HepG2 (cell line): ENCODE data around the gene HDAC4. TPM values are rescaled to one million over a fixed set of nuclear protein-coding genes. Genes with fewer than 3 reads are reported as not detected.

Experiments
- ATAC-seq: fragments of 200-7000 bp; cut with Tn5 transposase; 3 replicates; pipeline ENCODE4 v1.9.1; 2020; ENCODE audit warnings: mild to moderate bottlenecking, moderate library complexity
- BruUV-seq: library from RNA; stranded (reverse); fragments of 400-500 nt; replicated peaks from 2 replicates; lab custom pipeline; 2021; lab: Mats Ljungman, UMichigan
- CTCF ChIA-PET: fragments of 300-600 bp; formaldehyde crosslinking; extraction: SDS; loops from one replicate; lab custom pipeline; 2021; ENCODE audit warnings: low total read pairs, inconsistent platforms, low intra/inter-chr PET ratio; lab: Yijun Ruan, JAX
- POLR2A ChIA-PET: fragments of 350-600 bp; sonication (Branson Sonifier 250); formaldehyde crosslinking; loops from one replicate; lab custom pipeline; 2020; ENCODE audit warnings: antibody characterized with exemption, inconsistent platforms; lab: Yijun Ruan, JAX
- DNase-seq: peaks from one replicate; pipeline ENCODE4 v3.0.0-alpha.2; 2015; ENCODE audit warnings: low spot score
- FAIRE-seq: peaks from 3 replicates; lab custom pipeline; 2011; peaks lifted over from hg19 to GRCh38; lab: Jason Lieb, UNC
- H2AFZ ChIP-seq: one replicate; pipeline ENCODE4 v1.6.1; 2011; ENCODE audit warnings: low read length, inconsistent platforms
- H3K27ac ChIP-seq: fragments of 300-600 bp; 3 replicates; pipeline ENCODE4 v1.8.0; 2011; ENCODE audit warnings: mixed run types, mild to moderate bottlenecking, mixed read lengths, low read length, inconsistent platforms; ENCODE audit not compliant: insufficient read depth; ENCODE audit errors: extremely low read length
- H3K27me3 ChIP-seq, 2 experiments: fragments of 200-600 bp in 1 of 2; 2 replicates in 1 of 2; 3 replicates in 1 of 2; pipeline versions ENCODE4 v1.6.0 to v1.8.0; 2011; ENCODE audit warnings: low read length in 2 of 2, mild to moderate bottlenecking in 2 of 2, moderate library complexity in 2 of 2, inconsistent platforms in 1 of 2; ENCODE audit not compliant: insufficient read depth in 2 of 2, control insufficient read depth in 1 of 2
- H3K36me3 ChIP-seq, 2 experiments: fragments of 200-600 bp in 1 of 2; replicated peaks in 1 of 2; 2 replicates in 1 of 2; 3 replicates in 1 of 2; pipeline versions ENCODE4 v1.5.1 to v1.8.0; 2011; ENCODE audit warnings: low read length in 2 of 2, inconsistent platforms in 1 of 2; ENCODE audit not compliant: insufficient read depth in 2 of 2, control insufficient read depth in 1 of 2
- H3K4me1 ChIP-seq: 2 replicates; pipeline ENCODE4 v1.5.1; 2012; ENCODE audit warnings: low read length, inconsistent platforms; ENCODE audit not compliant: insufficient read depth
- H3K4me2 ChIP-seq: 2 replicates; pipeline ENCODE4 v1.6.0; 2011; ENCODE audit warnings: low read depth, low read length, inconsistent platforms
- H3K4me3 ChIP-seq, 3 experiments: fragments of 200-600 bp in 1 of 3; sonication (generic), shearing (Covaris generic) in 1 of 3; replicated peaks in 1 of 3; 2 replicates each; pipeline ENCODE4 v1.5.1; 2011 to 2016; ENCODE audit warnings: low read length in 3 of 3, inconsistent platforms in 2 of 3, low read depth in 2 of 3, mild to moderate bottlenecking in 2 of 3, control low read depth in 1 of 3, mixed read lengths in 1 of 3; ENCODE audit not compliant: insufficient read depth in 1 of 3
- H3K79me2 ChIP-seq: one replicate; pipeline ENCODE4 v1.6.1; 2011; ENCODE audit warnings: low read length, inconsistent platforms; ENCODE audit not compliant: insufficient read depth
- H3K9ac ChIP-seq: 2 replicates; pipeline ENCODE4 v1.6.0; 2011; ENCODE audit warnings: mild to moderate bottlenecking, low read depth, low read length, inconsistent platforms; ENCODE audit not compliant: insufficient read depth
- H3K9me3 ChIP-seq: 2 replicates; pipeline ENCODE4 v1.5.1; 2012; ENCODE audit warnings: mild to moderate bottlenecking, low read length
- H4K20me1 ChIP-seq: 2 replicates; pipeline ENCODE4 v1.6.0; 2011; ENCODE audit warnings: inconsistent platforms, mild to moderate bottlenecking, low read length, moderate library complexity; ENCODE audit not compliant: insufficient read depth
- HOXA3 ChIP-seq: sonication (generic); formaldehyde crosslinking; IDR thresholded peaks from 2 replicates; pipeline ENCODE4 v1.5.0; 2020; ENCODE audit warnings: missing genetic modification reagents
- NFE2L1 ChIP-seq: sonication (generic); formaldehyde crosslinking; IDR thresholded peaks from 2 replicates; pipeline ENCODE4 v1.4.0; 2020; ENCODE audit warnings: missing genetic modification reagents, mild to moderate bottlenecking, borderline replicate concordance
- NFKB2 ChIP-seq: sonication (generic); formaldehyde crosslinking; IDR thresholded peaks from 2 replicates; pipeline ENCODE4 v1.4.0; 2020; ENCODE audit warnings: missing genetic modification reagents, borderline replicate concordance
- PCBP2 ChIP-seq: fragments of 200-400 bp; formaldehyde crosslinking; optimal IDR thresholded peaks from 2 replicates; pipeline ENCODE3; 2018; ENCODE audit warnings: low read length, low read depth; ENCODE audit not compliant: poor library complexity, severe bottlenecking
- PHF8 ChIP-seq: sonication (generic); formaldehyde crosslinking; IDR thresholded peaks from 2 replicates; pipeline ENCODE4 v1.5.0; 2020; ENCODE audit warnings: missing genetic modification reagents
- PTBP1 ChIP-seq: fragments of 200-400 bp; formaldehyde crosslinking; IDR thresholded peaks from 2 replicates; pipeline ENCODE4 v1.6.1; 2018; ENCODE audit warnings: low read length, low read depth; ENCODE audit not compliant: poor library complexity, severe bottlenecking
- RAD21 ChIP-seq: fragments of 450-650 bp; formaldehyde crosslinking; IDR thresholded peaks from 2 replicates; pipeline ENCODE4 v1.5.0; 2020; ENCODE audit warnings: mild to moderate bottlenecking
- SRSF9 ChIP-seq: fragments of 200-400 bp; formaldehyde crosslinking; IDR thresholded peaks from 2 replicates; pipeline ENCODE4 v1.6.1; 2018; ENCODE audit warnings: borderline replicate concordance, mild to moderate bottlenecking, low read depth, low read length; ENCODE audit not compliant: insufficient read depth, poor library complexity, severe bottlenecking
- ZFP37 ChIP-seq: sonication (generic); formaldehyde crosslinking; IDR thresholded peaks from 2 replicates; pipeline ENCODE4 v1.4.0; 2020; ENCODE audit warnings: missing genetic modification reagents, borderline replicate concordance
- ZFP82 ChIP-seq: sonication (generic); formaldehyde crosslinking; IDR thresholded peaks from 2 replicates; pipeline ENCODE4 v1.5.1; 2020; ENCODE audit warnings: mild to moderate bottlenecking, missing genetic modification reagents, borderline replicate concordance
- ZNF282 ChIP-seq: fragments of 450-650 bp; IDR thresholded peaks from 2 replicates; pipeline ENCODE4 v1.6.1; 2018; ENCODE audit not compliant: partially characterized antibody
- ZNF329 ChIP-seq: sonication (generic); formaldehyde crosslinking; IDR thresholded peaks from 2 replicates; pipeline ENCODE4 v1.9.0; 2021; ENCODE audit warnings: low read depth, mild to moderate bottlenecking, missing genetic modification reagents
- ZNF441 ChIP-seq: sonication (generic); formaldehyde crosslinking; IDR thresholded peaks from 2 replicates; pipeline ENCODE4 v1.7.0; 2021; ENCODE audit warnings: missing genetic modification reagents, borderline replicate concordance
- ZNF564 ChIP-seq: sonication (generic); formaldehyde crosslinking; IDR thresholded peaks from 2 replicates; pipeline ENCODE4 v1.8.1; 2023; ENCODE audit warnings: mild to moderate bottlenecking, missing genetic modification reagents
- ZNF589 ChIP-seq: sonication (generic); formaldehyde crosslinking; conservative IDR thresholded peaks from 2 replicates; pipeline ENCODE4 v1.8.0; 2022; ENCODE audit warnings: mild to moderate bottlenecking, moderate library complexity, missing genetic modification reagents
- ZNF605 ChIP-seq: sonication (generic); formaldehyde crosslinking; IDR thresholded peaks from 2 replicates; pipeline ENCODE4 v1.8.0; 2022; ENCODE audit warnings: mild to moderate bottlenecking, missing genetic modification reagents
- WGBS: methylation state at CpG from one replicate; pipeline ENCODE4 v1.1.6; 2017; ENCODE audit warnings: low lambda C conversion rate; 5-methylcytosine and 5-hydroxymethylcytosine counted together
- in situ Hi-C: cut with HindIII; loops from 2 replicates; pipeline ENCODE4 v1.10.0; 2017; ENCODE audit warnings: low pct_unique_long_range_greater_than_20kb; ENCODE audit not compliant: extremely low pct_ligation_motif_present
- intact Hi-C: fragments of 100-400 bp; cut with micrococcal nuclease; formaldehyde crosslinking; loops from one replicate; pipeline ENCODE4 v1.10.0; 2022; ENCODE audit not compliant: unreplicated experiment
- polyA plus RNA-seq, 8 experiments: library from polyadenylated mRNA; depleted of rRNA in 3 of 8; stranded (reverse) in 7 of 8; unstranded in 1 of 8; fragments of >200 nt; fragmentation: Illumina TruSeq in 4 of 8; extraction: Trizol in 4 of 8; gene quantifications; 2 replicates each; pipeline versions ENCODE4 v1.2.1 to v1.2.3, GENCODE V29; 2011 to 2016; ENCODE audit warnings: low read depth in 4 of 8, missing spikeins in 1 of 8, mixed read lengths in 1 of 8; ENCODE audit not compliant: insufficient read depth in 1 of 8
- total RNA-seq, 5 experiments: library from RNA; depleted of rRNA; stranded (reverse); fragments of >200 nt; fragmentation: Illumina TruSeq; extraction: Trizol; gene quantifications; 2 replicates each; pipeline ENCODE4 v1.2.3, GENCODE V29; 2016; ENCODE audit warnings: low read depth in 1 of 5
- TF ChIP-seq, protein P1 (sequence below): sonication (generic); formaldehyde crosslinking; IDR thresholded peaks from 2 replicates; pipeline ENCODE4 v1.5.0; 2020; ENCODE audit warnings: missing genetic modification reagents, mild to moderate bottlenecking, borderline replicate concordance
- TF ChIP-seq, protein P2 (sequence below): sonication (generic); formaldehyde crosslinking; IDR thresholded peaks from 2 replicates; pipeline ENCODE4 v1.4.0; 2020; ENCODE audit warnings: missing genetic modification reagents, mild to moderate bottlenecking, borderline replicate concordance
- TF ChIP-seq, protein P3 (sequence below): sonication (generic); formaldehyde crosslinking; IDR thresholded peaks from 2 replicates; pipeline ENCODE4 v1.5.1; 2020; ENCODE audit warnings: mild to moderate bottlenecking, missing genetic modification reagents, moderate library complexity

Gene HDAC4
- total and polyA plus RNA-seq, 2 of the 13 experiments (the other 11 are each of a cell fraction or from before 2014, with no cell fraction given): 10.1 to 11.5 TPM

DNA sequence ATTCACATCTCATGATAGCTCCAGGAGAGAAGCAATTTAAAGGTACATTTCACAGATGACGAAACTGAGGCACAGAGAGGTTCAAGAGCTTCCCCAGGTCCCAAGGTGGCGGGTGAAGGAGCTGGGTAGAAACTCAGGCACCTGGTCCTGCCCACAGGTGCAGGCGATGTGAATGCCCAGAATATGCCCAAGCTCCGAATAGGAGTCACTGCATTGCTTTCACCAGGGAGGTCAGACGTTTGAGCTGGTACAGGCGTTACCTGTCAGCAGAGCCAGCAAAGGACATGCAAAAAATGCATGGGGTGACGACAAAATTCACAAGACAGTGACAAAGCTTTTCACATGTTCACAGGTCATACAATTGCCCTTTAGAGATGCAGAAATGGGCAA is 247.9 kb downstream of the HDAC4 start:
- DNase-seq: no peak

More for the DNA sequence above, 247.9 kb downstream of the HDAC4 start:
- no TSS peak for BruUV-seq
- H3K27ac ChIP-seq: no peak overlapping the region
- no peak for ATAC-seq
- H3K9me3 ChIP-seq: no peaks in the 10 kb centered on the region
- no peaks in the 10 kb centered on the region for H3K27me3 ChIP-seq
- POLR2A ChIA-PET: no interaction called here
- WGBS: 93% methylated on average over 7 of the region's 7 CpGs
- TF ChIP-seq, protein P1, sequence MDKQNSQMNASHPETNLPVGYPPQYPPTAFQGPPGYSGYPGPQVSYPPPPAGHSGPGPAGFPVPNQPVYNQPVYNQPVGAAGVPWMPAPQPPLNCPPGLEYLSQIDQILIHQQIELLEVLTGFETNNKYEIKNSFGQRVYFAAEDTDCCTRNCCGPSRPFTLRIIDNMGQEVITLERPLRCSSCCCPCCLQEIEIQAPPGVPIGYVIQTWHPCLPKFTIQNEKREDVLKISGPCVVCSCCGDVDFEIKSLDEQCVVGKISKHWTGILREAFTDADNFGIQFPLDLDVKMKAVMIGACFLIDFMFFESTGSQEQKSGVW (CRISPR knock-in tag): no peak
- no peak for TF ChIP-seq ZNF564
- no peak for TF ChIP-seq PTBP1
- no peak for TF ChIP-seq PHF8 (CRISPR knock-in tag)
- no peak for TF ChIP-seq ZNF589 (CRISPR knock-in tag)
- TF ChIP-seq ZNF441 (CRISPR knock-in tag): no peak
- TF ChIP-seq ZNF605: no peak
- TF ChIP-seq NFKB2: no peak
- no peak for TF ChIP-seq HOXA3
- TF ChIP-seq SRSF9: no peak
- TF ChIP-seq PCBP2: no peak
- no peak for TF ChIP-seq ZNF282
- no peak for TF ChIP-seq ZFP82 (CRISPR knock-in tag)
- no peak for TF ChIP-seq ZNF329 (CRISPR knock-in tag)
- no peak for TF ChIP-seq NFE2L1
- no peak for TF ChIP-seq ZFP37 (CRISPR knock-in tag)
- no peak for TF ChIP-seq RAD21
- TF ChIP-seq, protein P2, sequence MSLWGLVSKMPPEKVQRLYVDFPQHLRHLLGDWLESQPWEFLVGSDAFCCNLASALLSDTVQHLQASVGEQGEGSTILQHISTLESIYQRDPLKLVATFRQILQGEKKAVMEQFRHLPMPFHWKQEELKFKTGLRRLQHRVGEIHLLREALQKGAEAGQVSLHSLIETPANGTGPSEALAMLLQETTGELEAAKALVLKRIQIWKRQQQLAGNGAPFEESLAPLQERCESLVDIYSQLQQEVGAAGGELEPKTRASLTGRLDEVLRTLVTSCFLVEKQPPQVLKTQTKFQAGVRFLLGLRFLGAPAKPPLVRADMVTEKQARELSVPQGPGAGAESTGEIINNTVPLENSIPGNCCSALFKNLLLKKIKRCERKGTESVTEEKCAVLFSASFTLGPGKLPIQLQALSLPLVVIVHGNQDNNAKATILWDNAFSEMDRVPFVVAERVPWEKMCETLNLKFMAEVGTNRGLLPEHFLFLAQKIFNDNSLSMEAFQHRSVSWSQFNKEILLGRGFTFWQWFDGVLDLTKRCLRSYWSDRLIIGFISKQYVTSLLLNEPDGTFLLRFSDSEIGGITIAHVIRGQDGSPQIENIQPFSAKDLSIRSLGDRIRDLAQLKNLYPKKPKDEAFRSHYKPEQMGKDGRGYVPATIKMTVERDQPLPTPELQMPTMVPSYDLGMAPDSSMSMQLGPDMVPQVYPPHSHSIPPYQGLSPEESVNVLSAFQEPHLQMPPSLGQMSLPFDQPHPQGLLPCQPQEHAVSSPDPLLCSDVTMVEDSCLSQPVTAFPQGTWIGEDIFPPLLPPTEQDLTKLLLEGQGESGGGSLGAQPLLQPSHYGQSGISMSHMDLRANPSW (CRISPR knock-in tag): no peak
- TF ChIP-seq, protein P3, sequence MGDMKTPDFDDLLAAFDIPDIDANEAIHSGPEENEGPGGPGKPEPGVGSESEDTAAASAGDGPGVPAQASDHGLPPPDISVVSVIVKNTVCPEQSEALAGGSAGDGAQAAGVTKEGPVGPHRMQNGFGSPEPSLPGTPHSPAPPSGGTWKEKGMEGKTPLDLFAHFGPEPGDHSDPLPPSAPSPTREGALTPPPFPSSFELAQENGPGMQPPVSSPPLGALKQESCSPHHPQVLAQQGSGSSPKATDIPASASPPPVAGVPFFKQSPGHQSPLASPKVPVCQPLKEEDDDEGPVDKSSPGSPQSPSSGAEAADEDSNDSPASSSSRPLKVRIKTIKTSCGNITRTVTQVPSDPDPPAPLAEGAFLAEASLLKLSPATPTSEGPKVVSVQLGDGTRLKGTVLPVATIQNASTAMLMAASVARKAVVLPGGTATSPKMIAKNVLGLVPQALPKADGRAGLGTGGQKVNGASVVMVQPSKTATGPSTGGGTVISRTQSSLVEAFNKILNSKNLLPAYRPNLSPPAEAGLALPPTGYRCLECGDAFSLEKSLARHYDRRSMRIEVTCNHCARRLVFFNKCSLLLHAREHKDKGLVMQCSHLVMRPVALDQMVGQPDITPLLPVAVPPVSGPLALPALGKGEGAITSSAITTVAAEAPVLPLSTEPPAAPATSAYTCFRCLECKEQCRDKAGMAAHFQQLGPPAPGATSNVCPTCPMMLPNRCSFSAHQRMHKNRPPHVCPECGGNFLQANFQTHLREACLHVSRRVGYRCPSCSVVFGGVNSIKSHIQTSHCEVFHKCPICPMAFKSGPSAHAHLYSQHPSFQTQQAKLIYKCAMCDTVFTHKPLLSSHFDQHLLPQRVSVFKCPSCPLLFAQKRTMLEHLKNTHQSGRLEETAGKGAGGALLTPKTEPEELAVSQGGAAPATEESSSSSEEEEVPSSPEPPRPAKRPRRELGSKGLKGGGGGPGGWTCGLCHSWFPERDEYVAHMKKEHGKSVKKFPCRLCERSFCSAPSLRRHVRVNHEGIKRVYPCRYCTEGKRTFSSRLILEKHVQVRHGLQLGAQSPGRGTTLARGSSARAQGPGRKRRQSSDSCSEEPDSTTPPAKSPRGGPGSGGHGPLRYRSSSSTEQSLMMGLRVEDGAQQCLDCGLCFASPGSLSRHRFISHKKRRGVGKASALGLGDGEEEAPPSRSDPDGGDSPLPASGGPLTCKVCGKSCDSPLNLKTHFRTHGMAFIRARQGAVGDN (CRISPR knock-in tag): no peak
- in situ Hi-C loops (no loop called here), intact Hi-C loops (no loop called here)
- no peaks in the 10 kb centered on the region for H3K79me2 ChIP-seq
- no peak overlapping the region for H3K4me3 ChIP-seq
- peaks cover 20 to 56% of the 10 kb centered on the region in 2 experiments for H3K36me3 ChIP-seq
- CTCF ChIA-PET: no interaction called here
- H2AFZ ChIP-seq: no peak overlapping the region
- H3K4me2 ChIP-seq: no peak overlapping the region
- H3K4me1 ChIP-seq: no peaks in the 10 kb centered on the region
- no peak for FAIRE-seq
- H3K9ac ChIP-seq: no peak overlapping the region
- no peaks in the 10 kb centered on the region; the same call in 1 of the 2 replicates for H4K20me1 ChIP-seq
